ACC112 (cell line): ENCODE measurements around the gene MALL.
"Not testable (repeated sequence)": the region's sequence is repeated elsewhere in the genome, so short reads cannot be mapped to it uniquely, and the experiment has no call there.

Experiments used
- H2AFZ ChIP-seq: fragments of 200-600 bp; sonication (generic); one replicate; pipeline ENCODE4 v1.6.0; 2017; ENCODE audit warnings: antibody characterized with exemption, low read length; ENCODE audit not compliant: unreplicated experiment
- H3K27ac ChIP-seq: fragments of 200-600 bp; sonication (generic); 2 replicates; pipeline ENCODE4 v1.5.1; 2014; ENCODE audit warnings: low read depth, mild to moderate bottlenecking, antibody characterized with exemption, low read length, moderate library complexity
- H3K27me3 ChIP-seq: fragments of 200-600 bp; sonication (generic); 2 replicates; pipeline ENCODE4 v1.6.1; 2014; ENCODE audit warnings: mild to moderate bottlenecking, antibody characterized with exemption, low read length, moderate library complexity, mixed read lengths; ENCODE audit not compliant: insufficient read depth
- H3K36me3 ChIP-seq: fragments of 200-600 bp; sonication (generic); 2 replicates; pipeline ENCODE4 v1.6.1; 2016; ENCODE audit warnings: mild to moderate bottlenecking, antibody characterized with exemption, low read length, moderate library complexity, mixed read lengths; ENCODE audit not compliant: insufficient read depth
- H3K4me1 ChIP-seq: fragments of 200-600 bp; sonication (generic); one replicate; pipeline ENCODE4 v1.6.1; 2016; ENCODE audit warnings: low read length, mixed read lengths; ENCODE audit not compliant: insufficient read depth, unreplicated experiment, control insufficient read depth
- H3K4me3 ChIP-seq: fragments of 200-600 bp; sonication (generic); 2 replicates; pipeline ENCODE4 v1.5.1; 2014; ENCODE audit warnings: mild to moderate bottlenecking, low read depth, low read length
- H3K79me2 ChIP-seq: fragments of 200-600 bp; sonication (generic); one replicate; pipeline ENCODE4 v1.6.0; 2016; ENCODE audit warnings: low read length; ENCODE audit not compliant: control insufficient read depth, unreplicated experiment, insufficient read depth

Gene MALL

DNA sequence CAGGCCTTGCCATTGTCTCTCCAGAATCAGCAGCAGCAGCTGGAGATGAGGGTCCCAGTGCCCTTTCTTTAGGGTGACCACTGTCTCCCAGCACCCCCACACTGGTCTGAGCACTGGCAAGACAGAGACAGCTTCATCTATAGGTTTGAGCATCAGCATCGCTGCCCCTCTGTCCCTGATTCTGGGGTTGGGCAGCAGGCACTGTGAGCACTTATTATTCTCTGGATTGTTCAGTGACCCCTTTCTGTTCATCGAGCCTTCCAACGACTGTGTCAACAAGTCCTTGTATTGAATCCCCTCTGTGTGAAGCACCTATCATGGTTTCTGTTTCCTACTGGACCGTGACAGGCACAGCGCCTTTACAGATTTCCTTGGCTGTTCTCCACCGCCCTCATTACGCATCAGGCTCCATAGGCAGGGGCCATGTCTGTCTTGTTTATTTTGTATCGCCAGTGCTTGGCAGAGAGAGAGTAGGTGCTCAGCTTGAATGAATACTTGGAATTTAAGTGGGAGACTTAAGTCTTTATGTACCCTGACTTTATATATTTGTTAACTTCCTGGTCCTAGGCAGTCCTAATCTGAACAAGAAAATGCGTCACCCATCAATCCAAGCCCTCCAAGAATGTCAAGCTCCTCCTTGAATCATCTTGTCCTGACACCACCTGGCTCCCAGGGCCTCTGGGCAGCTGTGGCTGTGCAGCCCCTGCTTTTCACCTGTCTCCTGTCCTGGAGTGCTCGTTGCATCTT, 11.4 kb downstream of the MALL start:
- Histone ChIP-seq H3K36me3 (no peaks in the 10 kb centered on the region), H3K27ac (peak overlapping the region; percentile 65; the same call in 1 of the 2 replicates), H3K4me3 (no peak overlapping the region), H2AFZ (no peak overlapping the region), H3K79me2 (no peaks in the 10 kb centered on the region), H3K27me3 (no peaks in the 10 kb centered on the region), H3K4me1 (peaks cover 48% of the 10 kb centered on the region)

DNA sequence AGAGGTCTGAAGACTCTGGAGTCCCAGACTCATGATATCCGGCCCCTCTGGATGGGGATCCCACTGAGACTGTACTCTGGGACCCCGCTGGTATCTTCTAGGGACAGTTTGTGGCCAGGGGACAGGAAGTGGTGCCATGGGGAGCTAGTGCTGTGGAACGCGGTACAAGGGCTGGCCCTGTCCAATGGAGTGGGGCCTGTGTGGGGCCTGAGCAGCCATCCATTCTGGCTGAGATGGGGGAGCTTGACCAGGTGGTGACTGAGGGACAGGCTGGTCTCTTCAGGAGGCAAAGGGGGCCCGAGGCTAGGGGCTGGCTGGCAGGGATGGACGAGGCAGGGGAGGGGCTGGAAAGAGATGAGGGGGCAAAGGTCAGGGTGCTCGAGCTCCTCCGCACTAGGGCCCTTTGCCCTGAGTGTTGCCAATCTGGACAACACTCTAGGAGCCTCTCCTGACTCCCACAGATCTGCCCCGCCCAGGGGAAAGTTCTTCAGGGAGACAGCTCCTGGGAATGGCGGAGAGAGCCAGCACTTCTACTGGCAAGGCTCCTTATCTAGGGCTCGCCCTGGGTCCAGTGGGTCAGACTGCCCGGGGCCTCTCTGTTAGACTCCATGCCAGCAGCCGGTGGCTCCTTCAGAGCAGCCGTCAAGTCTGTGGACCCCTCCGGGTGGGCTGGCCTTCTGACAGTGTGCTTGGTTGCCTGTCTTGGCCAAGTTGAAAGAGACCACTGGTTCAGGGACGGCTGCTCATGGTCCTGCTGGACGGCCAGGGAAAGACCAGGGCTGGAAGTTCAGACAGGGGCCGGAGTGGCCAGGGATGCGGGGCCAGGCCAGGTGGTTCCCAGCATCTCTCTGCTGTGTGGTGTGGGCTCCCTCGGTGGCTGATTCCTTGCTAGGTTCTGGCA, 12.3 kb downstream of the MALL start:
- no peaks in the 10 kb centered on the region for H3K79me2 ChIP-seq

DNA sequence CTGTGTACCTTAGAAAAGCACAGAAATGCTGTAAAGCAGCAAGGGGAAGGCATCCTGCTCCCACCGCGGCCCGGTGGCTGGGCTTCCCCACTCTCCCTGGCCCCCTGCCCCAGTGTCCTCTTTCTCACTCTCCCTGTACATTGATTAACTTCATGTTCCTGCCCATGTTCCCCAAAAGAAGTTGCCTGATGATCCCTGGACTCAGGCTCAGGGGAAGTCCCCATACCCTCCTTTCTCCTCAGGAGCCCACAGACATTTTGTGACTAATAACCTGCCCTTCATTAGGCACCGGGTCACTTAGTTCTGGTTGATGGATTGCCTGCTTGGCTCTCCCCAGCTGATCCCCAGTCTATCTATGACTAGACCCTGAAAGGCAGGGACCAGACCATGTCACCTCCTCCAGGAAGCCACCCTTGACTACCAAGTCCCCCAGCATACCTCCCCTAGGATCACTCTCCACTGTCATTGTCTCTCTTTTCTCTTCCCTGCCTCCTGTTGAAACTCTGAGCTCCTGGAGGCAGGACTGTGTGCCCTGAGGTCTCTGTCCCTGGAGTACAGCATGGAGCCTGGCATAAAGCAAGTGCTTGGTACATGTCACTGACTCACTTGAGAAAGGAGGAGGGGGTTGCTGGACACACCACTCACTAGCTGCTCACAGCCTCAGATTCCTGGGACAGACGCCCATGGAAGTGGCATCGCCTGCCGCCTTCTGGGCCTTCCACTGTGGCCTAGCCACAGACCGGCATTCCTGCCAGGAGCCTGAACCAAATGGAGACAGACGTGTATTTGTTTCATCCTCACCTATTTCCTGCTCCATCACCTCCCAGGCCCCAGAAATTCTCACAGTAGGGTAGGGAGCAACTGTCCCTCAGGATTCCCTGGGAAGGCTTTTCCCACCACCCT, 13.5 kb downstream of the MALL start:
- Histone ChIP-seq H3K27ac (peak overlapping the region; percentile 97), H3K36me3 (no peaks in the 10 kb centered on the region), H2AFZ (no peak overlapping the region), H3K4me1 (peaks cover 48% of the 10 kb centered on the region), H3K4me3 (peak overlapping the region; percentile 37), H3K27me3 (no peaks in the 10 kb centered on the region), H3K79me2 (no peaks in the 10 kb centered on the region)

More for the DNA sequence above, 12.3 kb downstream of the MALL start:
- H3K27ac ChIP-seq = peak overlapping the region; percentile 97
- no peak overlapping the region for H3K4me3 ChIP-seq
- H3K36me3 ChIP-seq = no peaks in the 10 kb centered on the region
- no peak overlapping the region for H2AFZ ChIP-seq
- peaks cover 48% of the 10 kb centered on the region for H3K4me1 ChIP-seq
- H3K27me3 ChIP-seq = no peaks in the 10 kb centered on the region

DNA sequence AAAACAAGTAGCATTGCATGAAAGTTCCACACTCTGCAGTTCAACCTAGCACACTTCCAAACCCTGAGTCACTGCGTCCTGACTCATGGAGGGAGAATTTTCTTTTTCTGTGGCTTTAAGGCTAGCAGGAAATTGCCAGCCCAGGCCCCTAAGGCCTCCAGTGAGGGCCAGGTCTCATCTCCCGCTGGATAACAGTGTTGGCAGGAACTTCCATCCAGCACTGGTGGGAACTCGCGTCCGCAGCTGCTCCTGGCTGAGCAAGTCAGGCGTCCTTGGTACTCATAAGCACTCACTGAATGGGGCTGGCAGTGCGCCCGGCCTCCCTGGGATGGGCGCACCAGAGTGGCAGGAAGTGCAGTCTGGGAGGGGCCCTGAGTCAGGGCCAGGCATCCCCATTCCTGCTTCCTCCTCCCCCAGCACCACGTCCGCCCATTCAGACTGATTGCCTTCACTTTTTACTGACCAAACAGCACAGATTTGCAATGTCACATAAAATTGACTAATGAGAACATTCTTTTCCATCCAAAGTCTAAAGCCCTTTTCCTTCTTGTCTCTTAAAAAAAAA, 14.3 kb downstream of the MALL start:
- Histone ChIP-seq H3K4me1 (peaks cover 44% of the 10 kb centered on the region), H3K4me3 (peak overlapping the region; percentile 37)

DNA sequence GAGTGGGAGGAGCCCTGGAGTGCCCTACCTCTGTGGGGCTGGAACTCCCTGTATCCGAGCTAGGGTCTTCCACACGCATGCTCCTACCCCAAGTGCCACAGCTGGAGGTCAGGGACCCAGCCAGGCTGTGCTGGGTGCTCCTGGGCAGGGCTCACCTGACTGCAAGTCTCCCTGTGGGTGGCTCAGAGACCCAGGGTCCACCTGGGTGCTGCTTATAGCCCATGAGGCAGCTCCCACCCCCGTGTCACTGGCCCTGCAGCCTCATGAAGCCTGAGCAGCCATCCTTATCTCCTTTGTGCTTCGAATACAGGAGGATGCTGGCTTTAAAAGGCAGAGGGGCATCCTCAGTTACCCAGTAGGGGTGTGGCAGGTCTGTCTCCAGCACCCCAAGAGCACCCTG, 14.7 kb downstream of the MALL start:
- peak overlapping the region; percentile 97 for H3K27ac ChIP-seq
- peaks cover 39% of the 10 kb centered on the region for H3K4me1 ChIP-seq

More for the DNA sequence above, 14.3 kb downstream of the MALL start:
- H3K79me2 ChIP-seq = no peaks in the 10 kb centered on the region
- peak overlapping the region; percentile 97 for H3K27ac ChIP-seq
- no peak overlapping the region for H2AFZ ChIP-seq
- no peaks in the 10 kb centered on the region for H3K36me3 ChIP-seq
- H3K27me3 ChIP-seq = no peaks in the 10 kb centered on the region

DNA sequence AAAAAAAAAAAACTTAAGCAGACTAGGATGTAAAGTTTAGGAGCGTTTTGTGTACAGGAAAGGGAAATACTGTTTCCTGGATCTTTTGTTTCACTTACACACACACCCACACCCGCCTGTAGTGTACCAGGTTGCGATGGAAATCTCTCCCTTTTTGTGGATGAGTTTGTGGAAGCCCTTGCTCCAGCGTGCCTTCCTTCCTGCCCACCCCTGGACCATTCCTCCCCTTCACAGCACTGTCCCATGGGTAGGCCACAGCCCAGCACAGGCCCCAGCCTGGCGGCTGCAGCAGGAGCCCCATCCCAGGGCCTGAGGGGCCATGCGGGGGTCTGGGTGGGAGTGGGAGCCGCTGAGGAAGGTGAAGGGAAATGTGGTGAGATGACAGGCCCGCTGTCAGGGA, 15.1 kb downstream of the MALL start:
- H3K79me2 ChIP-seq = no peaks in the 10 kb centered on the region
- H3K27me3 ChIP-seq = no peaks in the 10 kb centered on the region
- peaks cover 35% of the 10 kb centered on the region for H3K4me1 ChIP-seq
- no peaks in the 10 kb centered on the region for H3K36me3 ChIP-seq
- H2AFZ ChIP-seq = no peak overlapping the region
- H3K4me3 ChIP-seq = no peak overlapping the region
- H3K27ac ChIP-seq = peak overlapping the region; percentile 97

More for the DNA sequence above, 14.7 kb downstream of the MALL start:
- H3K79me2 ChIP-seq, H3K36me3 ChIP-seq, H3K4me3 ChIP-seq, H2AFZ ChIP-seq, H3K27me3 ChIP-seq: not testable (repeated sequence)

DNA sequence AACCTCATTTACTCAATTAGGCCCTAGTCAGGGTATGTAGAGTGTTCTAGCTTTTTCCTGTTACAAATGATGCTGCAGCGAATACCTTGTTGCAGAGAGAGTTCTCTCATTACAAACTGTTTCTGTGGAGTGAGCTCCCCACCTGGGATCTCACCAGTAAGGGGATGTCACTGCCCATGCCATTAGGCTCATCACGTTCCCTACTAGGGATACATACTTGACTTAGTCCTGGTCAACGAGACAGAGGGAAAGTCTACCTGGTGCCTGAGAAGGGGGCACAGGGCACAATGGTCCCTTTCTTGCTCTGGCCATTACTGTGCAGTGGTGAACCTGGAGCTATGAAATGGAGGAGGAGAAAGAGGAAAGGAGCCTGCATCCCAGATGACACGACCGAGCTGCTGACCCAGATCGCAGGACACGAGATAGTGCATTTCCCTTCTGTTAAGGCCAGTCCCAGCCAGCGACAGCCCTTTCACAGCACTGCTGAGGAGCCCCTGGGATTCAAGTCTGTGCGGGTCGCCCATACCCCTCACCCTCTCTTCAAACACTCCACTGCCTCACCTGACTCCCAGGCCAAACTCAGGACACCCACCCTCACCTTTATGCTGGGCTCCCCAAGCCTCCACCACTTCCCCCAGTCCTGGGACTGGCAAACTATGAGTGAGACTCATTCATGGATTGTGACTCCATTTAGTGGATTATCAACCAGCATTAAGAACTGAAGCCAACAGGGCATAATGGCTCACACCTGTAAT, 16.0 kb downstream of the MALL start:
- Histone ChIP-seq H3K4me1 (peaks cover 26% of the 10 kb centered on the region), H3K27ac (no peak overlapping the region), H3K79me2 (no peaks in the 10 kb centered on the region), H3K4me3 (no peak overlapping the region), H2AFZ (no peak overlapping the region), H3K36me3 (no peaks in the 10 kb centered on the region), H3K27me3 (no peaks in the 10 kb centered on the region)

DNA sequence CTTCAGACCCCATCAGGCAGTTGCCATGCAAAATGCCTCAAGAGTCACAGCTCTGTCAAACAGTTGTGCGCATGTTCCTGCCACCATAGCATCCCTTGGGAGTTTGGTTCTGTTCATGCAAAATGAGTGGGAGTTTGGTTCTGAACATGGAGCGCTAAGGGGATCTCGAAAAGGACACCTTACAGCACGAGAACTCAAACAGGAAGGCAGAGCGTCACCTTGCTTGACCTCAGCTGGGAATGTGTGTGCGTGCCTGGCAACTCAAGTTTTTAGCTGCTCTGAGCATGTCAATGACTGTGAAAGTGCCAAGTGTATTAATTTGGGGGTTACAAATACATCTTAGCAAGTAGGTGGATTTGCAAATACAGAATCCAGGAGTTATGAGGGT, 16.6 kb downstream of the MALL start:
- H3K4me3 ChIP-seq = no peak overlapping the region
- H3K27me3 ChIP-seq = no peaks in the 10 kb centered on the region
- no peak overlapping the region for H2AFZ ChIP-seq
- H3K4me1 ChIP-seq = peaks cover 25% of the 10 kb centered on the region
- no peaks in the 10 kb centered on the region for H3K79me2 ChIP-seq
- no peak overlapping the region for H3K27ac ChIP-seq
- no peaks in the 10 kb centered on the region for H3K36me3 ChIP-seq

DNA sequence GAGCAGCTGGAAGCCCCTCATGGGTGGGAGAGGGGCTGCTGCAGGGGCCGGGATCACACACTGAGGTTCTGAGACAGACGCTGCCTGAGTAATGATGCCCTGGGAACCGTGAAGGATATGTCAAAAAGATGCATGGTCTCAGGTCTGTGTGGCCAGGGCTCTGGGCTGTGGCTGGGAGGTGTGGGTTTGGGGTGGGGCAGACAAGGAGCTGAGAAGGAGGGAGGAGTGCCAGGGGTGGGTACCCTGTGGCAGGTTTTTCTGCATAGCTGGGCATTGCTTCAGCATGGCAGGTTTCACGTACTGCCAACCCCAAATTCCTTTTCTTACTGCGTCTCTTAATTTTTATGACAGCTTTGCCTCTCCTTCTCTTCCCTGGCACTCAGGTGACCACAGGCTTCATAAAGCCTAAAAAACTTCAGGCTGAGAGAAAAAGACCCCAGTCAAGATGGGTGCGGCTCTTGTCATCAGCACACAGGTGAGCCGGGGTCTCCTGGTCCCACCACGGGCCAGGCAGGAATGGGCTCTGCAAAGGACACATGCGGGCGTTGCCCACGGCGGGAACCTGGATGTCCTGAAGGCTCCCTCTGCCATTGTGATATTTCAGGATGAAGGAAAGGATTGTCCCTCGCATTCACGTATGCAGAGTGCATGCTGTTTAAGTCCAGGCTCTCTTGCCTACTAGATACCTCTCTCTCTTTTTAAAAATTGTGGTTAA, 18.0 kb downstream of the MALL start:
- H3K27me3 ChIP-seq = no peaks in the 10 kb centered on the region
- no peak overlapping the region for H3K27ac ChIP-seq
- H3K36me3 ChIP-seq = no peaks in the 10 kb centered on the region
- no peak overlapping the region for H2AFZ ChIP-seq
- H3K79me2 ChIP-seq = no peaks in the 10 kb centered on the region
- H3K4me3 ChIP-seq = no peak overlapping the region
- H3K4me1 ChIP-seq = peaks cover 21% of the 10 kb centered on the region
